Measurements from ENCODE around the gene CCDC186. TPM values are rescaled to one million over a fixed set of nuclear protein-coding genes. Genes with fewer than 3 reads are reported as not detected.
A peak's percentile ranks its signal among the peaks of the same experiment; 100 is the strongest.

Gene CCDC186
- total and polyA plus RNA-seq, 2 of the 8 experiments (the other 6 are each of a cell fraction or from before 2014, with no cell fraction given), result 3.0 to 30.3 TPM

GRCh38 chr10:114173921-114174694 is at the start of gene CCDC186 (continued):
- TF ChIP-seq, protein P1, sequence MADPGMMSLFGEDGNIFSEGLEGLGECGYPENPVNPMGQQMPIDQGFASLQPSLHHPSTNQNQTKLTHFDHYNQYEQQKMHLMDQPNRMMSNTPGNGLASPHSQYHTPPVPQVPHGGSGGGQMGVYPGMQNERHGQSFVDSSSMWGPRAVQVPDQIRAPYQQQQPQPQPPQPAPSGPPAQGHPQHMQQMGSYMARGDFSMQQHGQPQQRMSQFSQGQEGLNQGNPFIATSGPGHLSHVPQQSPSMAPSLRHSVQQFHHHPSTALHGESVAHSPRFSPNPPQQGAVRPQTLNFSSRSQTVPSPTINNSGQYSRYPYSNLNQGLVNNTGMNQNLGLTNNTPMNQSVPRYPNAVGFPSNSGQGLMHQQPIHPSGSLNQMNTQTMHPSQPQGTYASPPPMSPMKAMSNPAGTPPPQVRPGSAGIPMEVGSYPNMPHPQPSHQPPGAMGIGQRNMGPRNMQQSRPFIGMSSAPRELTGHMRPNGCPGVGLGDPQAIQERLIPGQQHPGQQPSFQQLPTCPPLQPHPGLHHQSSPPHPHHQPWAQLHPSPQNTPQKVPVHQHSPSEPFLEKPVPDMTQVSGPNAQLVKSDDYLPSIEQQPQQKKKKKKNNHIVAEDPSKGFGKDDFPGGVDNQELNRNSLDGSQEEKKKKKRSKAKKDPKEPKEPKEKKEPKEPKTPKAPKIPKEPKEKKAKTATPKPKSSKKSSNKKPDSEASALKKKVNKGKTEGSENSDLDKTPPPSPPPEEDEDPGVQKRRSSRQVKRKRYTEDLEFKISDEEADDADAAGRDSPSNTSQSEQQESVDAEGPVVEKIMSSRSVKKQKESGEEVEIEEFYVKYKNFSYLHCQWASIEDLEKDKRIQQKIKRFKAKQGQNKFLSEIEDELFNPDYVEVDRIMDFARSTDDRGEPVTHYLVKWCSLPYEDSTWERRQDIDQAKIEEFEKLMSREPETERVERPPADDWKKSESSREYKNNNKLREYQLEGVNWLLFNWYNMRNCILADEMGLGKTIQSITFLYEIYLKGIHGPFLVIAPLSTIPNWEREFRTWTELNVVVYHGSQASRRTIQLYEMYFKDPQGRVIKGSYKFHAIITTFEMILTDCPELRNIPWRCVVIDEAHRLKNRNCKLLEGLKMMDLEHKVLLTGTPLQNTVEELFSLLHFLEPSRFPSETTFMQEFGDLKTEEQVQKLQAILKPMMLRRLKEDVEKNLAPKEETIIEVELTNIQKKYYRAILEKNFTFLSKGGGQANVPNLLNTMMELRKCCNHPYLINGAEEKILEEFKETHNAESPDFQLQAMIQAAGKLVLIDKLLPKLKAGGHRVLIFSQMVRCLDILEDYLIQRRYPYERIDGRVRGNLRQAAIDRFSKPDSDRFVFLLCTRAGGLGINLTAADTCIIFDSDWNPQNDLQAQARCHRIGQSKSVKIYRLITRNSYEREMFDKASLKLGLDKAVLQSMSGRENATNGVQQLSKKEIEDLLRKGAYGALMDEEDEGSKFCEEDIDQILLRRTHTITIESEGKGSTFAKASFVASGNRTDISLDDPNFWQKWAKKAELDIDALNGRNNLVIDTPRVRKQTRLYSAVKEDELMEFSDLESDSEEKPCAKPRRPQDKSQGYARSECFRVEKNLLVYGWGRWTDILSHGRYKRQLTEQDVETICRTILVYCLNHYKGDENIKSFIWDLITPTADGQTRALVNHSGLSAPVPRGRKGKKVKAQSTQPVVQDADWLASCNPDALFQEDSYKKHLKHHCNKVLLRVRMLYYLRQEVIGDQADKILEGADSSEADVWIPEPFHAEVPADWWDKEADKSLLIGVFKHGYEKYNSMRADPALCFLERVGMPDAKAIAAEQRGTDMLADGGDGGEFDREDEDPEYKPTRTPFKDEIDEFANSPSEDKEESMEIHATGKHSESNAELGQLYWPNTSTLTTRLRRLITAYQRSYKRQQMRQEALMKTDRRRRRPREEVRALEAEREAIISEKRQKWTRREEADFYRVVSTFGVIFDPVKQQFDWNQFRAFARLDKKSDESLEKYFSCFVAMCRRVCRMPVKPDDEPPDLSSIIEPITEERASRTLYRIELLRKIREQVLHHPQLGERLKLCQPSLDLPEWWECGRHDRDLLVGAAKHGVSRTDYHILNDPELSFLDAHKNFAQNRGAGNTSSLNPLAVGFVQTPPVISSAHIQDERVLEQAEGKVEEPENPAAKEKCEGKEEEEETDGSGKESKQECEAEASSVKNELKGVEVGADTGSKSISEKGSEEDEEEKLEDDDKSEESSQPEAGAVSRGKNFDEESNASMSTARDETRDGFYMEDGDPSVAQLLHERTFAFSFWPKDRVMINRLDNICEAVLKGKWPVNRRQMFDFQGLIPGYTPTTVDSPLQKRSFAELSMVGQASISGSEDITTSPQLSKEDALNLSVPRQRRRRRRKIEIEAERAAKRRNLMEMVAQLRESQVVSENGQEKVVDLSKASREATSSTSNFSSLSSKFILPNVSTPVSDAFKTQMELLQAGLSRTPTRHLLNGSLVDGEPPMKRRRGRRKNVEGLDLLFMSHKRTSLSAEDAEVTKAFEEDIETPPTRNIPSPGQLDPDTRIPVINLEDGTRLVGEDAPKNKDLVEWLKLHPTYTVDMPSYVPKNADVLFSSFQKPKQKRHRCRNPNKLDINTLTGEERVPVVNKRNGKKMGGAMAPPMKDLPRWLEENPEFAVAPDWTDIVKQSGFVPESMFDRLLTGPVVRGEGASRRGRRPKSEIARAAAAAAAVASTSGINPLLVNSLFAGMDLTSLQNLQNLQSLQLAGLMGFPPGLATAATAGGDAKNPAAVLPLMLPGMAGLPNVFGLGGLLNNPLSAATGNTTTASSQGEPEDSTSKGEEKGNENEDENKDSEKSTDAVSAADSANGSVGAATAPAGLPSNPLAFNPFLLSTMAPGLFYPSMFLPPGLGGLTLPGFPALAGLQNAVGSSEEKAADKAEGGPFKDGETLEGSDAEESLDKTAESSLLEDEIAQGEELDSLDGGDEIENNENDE (IDR thresholded peaks at IDR 0.05; ENCODE audit: insufficient replicate concordance, low read length), result no peak
- TF ChIP-seq NRF1 (IDR thresholded peaks at IDR 0.05; ENCODE audit: low read depth, low read length), result no peak
- TF ChIP-seq, protein P2, sequence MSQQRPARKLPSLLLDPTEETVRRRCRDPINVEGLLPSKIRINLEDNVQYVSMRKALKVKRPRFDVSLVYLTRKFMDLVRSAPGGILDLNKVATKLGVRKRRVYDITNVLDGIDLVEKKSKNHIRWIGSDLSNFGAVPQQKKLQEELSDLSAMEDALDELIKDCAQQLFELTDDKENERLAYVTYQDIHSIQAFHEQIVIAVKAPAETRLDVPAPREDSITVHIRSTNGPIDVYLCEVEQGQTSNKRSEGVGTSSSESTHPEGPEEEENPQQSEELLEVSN (IDR thresholded peaks at IDR 0.05), result peak; percentile 72
- peak; percentile 65; the same call in 1 of the 2 replicates for TF ChIP-seq EGR1 (IDR thresholded peaks at IDR 0.05; ENCODE audit: borderline replicate concordance, low read depth, low read length)
- TF ChIP-seq CTBP2 (IDR thresholded peaks at IDR 0.05; ENCODE audit: borderline replicate concordance, insufficient read depth, insufficient read length, low read length), result no peak
- TF ChIP-seq USF2 (IDR thresholded peaks at IDR 0.05; ENCODE audit: low read length), result no peak
- peak; percentile 58 to 68; a peak in 1 of 4 replicates for TF ChIP-seq HDAC2 (IDR thresholded peaks at IDR 0.05; ENCODE audit: borderline replicate concordance in 1 of 2, low read depth in 2 of 2, low read length in 2 of 2)
